A172 (cell line): ENCODE results near the gene ZIC5. TPM values are rescaled to one million over a fixed set of nuclear protein-coding genes. Genes with fewer than 3 reads are reported as not detected.

Experiments
- DNase-seq: peaks from one replicate; pipeline ENCODE4 v3.0.0-alpha.2; 2015; ENCODE audit warnings: low spot score
- total RNA-seq: library from RNA; depleted of rRNA; stranded (reverse); fragments of >200 nt; shearing (Covaris generic); gene quantifications from 2 replicates; pipeline ENCODE4 v1.2.3, GENCODE V29; 2014

Gene ZIC5
- total RNA-seq, 1 experiment from 2014 or later = 2.4 TPM

DNA sequence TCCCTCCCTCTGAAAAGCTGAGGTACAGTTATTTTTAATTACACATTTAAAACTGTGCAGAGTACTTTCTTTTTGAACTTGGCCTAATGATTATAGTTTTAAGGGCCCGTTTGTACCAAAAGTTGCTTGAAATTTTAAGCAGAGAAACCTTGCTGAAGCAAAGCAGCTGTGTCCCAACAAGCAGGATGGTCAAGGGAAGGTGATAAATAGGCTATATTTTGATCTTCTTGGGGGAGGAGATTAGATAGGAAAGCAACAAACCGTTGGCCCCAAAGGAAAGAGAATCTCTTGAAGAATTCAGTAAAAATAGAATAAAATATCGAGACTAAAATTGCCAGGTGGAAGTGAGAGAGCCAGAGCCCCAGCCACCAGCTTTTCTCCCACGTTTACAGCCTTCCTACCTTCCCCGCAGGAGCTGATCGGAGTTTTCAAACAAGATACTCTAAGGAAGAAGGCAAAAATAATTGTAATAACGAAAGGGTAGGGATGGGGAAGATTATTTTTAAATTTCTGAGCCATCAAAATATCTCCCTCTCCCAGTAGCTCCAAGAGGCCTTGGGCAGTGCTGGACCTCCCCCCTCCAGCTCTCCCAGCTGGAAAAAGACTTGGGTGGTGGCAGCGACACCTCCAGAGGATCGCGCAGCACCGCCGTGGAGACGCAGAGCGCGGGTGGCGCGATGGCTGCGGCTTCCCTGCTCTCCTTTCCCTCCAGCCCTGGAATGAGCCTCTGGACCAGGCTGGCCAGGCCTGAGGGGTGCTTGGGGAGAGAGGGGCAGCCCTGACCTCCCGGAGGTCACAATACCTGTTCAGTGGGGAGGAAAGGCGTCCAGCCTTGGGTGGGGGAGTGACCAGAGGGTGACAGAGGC, 15.8 kb upstream of the ZIC5 start:
- DNase-seq = no peak

DNA sequence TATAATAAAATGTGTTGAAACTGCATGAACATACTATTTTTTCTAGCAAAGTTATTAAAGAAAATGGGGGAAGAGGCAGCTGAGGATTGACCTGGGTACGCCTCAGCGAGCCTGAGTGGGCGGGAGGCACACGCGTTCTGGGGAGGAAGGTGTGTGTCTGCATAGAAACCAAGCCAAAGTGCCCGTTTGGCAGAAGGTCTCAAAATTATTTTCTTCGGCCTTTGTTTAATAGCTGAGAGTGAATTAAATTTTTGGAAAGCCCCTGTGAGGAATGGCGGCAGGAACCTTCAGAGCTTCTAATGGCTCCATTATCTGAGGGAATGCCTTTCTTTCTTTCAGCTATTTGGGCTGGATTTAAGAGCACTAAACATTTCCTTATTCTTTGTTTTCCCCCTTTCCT, 15.2 kb upstream of the ZIC5 start:
- DNase-seq = no peak

DNA sequence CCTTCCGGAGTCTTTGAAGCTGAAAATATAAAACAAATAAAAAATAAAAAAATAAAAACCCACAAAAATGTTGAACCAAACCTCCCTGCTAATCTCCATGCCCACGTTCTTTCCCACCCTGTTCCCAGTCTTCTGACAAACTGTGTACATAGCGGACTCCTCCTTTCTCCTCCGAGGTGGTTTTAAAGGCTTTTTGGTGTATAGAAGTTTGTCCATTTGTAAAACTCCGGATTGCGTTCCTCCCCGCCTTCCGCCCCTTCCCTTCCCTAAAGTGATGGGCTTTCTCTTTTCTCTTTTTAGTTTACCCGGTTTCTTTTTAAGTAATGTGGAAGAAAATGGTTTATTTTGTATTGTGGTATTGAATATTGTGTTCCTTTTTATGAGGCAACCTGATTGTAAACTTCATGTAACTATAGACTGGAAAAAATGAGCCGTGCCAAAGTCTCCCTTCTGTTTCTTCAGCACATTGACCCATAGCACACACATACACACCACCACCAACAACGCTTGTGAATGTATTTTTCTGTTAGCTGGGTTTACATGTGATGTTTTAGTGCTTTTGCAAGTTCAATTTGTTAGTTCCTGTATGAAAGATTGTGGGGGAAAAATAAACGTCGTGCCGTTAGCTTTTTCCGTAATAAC, 14.4 kb upstream of the ZIC5 start:
- DNase-seq = no peak

GRCh38 chr13:99985241-99985874, 13.8 kb upstream of the ZIC5 start:
- DNase-seq = no peak

DNA sequence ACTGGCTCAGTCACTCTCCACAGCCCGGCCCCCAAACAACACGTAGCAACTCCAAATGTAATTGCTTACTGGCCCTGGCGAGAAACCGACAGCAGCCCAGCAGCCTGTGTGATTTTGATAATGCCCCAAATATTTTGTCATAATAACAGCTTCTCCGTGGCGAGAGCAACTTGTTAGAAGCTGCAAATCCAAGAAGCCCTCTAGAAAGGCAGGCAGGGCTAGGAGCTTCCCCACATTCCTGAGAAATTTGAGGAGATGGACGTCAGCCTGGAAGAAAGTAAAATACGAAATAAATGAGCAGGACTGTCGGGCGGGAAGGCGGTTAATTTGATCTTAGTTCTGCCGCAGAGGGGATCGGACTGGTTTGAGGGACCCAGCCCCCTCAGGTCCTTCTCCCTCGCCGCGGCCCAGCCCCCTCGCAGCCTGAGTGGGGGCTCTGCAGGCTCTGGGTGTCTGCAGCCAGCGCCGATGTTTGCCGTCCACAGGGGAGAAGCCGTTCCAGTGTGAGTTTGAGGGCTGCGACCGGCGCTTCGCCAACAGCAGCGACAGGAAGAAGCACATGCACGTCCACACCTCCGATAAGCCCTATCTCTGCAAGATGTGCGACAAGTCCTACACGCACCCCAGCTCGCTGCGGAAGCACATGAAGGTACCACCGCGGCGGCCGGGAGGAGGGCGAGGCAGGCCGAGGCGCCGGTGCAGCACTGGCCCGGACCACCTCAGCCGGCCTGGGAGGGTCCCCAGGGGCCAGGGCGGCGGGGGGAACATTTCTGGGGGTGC, 13.1 kb upstream of the ZIC5 start:
- no peak for DNase-seq

GRCh38 chr13:99983499-99984401, 12.2 kb upstream of the ZIC5 start:
- no peak for DNase-seq

DNA sequence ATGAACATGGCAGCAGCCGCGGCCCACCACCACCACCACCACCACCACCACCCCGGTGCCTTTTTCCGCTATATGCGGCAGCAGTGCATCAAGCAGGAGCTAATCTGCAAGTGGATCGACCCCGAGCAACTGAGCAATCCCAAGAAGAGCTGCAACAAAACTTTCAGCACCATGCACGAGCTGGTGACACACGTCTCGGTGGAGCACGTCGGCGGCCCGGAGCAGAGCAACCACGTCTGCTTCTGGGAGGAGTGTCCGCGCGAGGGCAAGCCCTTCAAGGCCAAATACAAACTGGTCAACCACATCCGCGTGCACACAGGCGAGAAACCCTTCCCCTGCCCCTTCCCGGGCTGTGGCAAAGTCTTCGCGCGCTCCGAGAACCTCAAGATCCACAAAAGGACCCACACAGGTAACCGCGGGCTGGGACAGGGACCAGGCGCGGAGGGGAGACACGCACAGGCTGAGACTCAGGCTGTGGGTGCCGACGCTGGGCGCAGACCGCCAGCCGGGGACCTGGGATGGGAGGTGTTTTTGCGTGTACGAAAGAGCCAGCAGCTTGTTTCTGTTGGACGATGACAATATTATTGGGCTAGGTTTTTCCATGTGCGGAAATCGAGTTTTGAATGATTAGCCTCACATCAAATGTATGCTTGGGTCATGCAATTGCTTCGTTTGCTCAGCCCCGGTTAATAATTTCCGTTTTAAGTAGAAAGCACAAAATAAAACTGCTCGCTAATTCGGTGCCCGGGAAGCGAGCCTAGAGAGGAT, 11.3 kb upstream of the ZIC5 start:
- no peak for DNase-seq

DNA sequence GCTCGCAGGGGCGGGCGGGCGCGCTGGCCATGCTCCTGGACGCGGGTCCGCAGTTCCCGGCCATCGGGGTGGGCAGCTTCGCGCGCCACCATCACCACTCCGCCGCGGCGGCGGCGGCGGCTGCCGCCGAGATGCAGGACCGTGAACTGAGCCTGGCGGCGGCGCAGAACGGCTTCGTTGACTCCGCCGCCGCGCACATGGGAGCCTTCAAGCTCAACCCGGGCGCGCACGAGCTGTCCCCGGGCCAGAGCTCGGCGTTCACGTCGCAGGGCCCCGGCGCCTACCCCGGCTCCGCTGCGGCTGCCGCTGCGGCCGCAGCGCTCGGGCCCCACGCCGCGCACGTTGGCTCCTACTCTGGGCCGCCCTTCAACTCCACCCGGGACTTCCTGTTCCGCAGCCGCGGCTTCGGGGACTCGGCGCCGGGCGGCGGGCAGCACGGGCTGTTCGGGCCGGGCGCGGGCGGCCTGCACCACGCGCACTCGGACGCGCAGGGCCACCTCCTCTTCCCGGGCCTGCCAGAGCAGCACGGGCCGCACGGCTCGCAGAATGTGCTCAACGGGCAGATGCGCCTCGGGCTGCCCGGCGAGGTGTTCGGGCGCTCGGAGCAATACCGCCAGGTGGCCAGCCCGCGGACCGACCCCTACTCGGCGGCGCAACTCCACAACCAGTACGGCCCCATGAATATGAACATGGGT, 10.6 kb upstream of the ZIC5 start:
- no peak for DNase-seq

DNA sequence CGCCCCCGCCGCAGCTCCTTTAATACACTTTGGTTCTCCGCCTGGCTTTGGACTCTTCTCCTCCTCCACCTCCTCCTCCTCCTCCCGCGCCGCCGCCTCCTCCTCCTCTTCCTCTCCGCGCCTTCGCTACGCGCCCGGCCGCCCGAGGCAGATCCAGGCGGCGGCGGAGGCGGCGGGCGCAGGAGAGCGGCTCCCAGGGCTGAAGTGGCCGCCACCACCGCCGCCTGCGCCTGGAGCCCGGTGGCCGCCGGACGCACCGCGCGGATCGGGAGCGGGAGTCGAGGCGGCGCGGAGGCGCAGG, 10.1 kb upstream of the ZIC5 start, which contains the start of gene ZIC2:
ZIC2 (plus strand) TSS at position 50 of the 301 bp plus-strand sequence. CDS start 281 bp downstream, outside the sequence.
- DNase-seq = peak; percentile 60

DNA sequence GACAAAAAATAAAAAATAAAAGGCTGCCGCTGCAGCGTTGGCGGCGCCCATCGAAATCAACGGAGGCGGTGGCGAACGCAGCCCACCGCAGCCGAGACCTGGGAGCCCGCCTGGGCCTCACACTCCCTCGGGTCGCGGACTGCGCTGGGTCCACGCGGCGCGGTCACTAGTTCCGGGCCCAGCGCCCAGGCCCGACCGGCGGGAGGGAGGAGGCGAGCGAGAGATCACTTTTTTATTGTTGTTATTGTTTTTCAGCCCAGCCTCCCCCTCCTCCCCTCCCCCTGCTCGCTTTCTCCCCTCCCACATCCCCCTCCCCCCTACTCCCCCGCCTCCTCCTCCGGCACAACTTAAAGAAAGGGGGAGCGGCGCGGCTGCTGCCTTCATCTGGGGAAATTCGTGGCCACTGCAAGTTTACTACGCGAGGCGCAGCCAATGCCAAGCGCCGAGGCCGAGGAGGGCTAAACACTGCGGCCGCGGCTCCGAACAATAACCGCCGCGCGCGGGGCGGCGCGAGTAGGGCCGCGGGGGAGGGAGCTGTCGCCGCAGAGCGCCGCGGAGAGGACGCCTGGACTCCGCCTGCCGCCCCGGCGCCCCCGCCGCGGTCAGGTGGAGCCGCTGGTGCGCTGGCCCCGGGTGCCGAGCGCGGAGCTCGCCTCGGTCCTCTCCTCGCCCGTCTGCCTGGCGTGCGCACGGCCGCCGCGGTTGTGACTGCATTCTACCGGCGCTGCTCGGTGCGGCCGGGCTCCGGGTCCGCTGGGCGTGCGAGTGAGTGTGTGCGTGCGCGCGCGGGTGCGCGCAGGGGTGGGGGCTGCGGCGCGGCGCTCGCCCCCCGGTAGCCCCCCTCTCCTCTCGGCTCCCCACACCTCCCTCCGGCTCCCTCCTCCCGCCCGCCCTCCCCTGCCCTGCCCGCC, 9.5 kb upstream of the ZIC5 start:
- peak; percentile 70 for DNase-seq

GRCh38 chr13:99980201-99980823, 8.7 kb upstream of the ZIC5 start:
- DNase-seq = peak; percentile 75

- no peak for DNase-seq
These were observed 8.1 kb upstream of the ZIC5 start for GRCh38 chr13:99979453-99980200.

- DNase-seq = no peak
These were observed 7.4 kb upstream of the ZIC5 start for GRCh38 chr13:99978799-99979452.

DNA sequence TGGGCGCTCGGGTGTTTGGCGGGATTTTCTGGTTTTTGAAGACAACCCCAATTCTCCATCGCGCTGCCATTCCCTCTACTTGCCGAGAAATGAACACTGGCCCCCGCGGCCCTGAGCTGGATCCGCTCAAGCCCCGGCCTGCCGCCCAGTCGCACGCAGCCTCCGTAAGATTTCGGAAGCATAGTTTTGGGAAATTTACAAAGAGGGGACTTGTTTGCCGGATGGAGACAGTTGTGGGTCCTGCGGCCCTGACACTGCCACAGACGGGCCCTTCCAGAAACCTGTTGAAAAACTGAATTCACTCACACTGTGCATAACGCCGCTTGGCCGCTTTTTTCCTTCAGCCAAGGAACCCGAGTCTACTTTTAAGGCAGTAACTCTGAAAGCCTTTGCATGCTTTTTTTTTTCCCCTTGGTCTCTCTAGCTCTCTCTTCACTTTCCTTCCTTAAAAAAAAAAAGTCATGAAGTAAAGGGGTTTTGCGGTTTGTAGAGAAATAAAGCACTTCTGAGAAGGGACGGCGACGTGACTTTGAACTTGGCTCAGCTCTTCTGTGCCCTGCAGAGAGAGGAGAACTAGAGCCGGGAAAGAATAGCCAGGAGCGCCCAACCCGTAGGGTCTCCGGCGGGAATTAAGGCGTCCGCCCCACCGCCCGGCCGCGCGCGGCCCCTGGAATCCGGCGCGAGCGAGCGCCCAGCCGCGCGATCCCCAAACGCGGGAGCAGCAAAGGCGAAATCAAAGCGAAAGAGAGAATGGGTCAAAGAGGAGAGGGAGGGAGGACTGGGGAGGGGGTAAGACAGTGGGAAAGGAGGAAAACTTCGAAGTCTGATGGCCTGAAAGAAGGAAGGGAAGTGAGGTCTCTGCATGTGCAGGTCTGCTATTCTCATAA, 6.6 kb upstream of the ZIC5 start:
- DNase-seq = no peak

- no peak for DNase-seq
These were observed 5.9 kb upstream of the ZIC5 start for GRCh38 chr13:99977334-99977911.
